Stimulated activated CD8-positive, alpha-beta memory T cell treated with anti-CD3 and anti-CD28 coated beads, Interleukin-12 subunit alpha, Interleukin-12 subunit beta, amount 100 ng/mL, for 24 hours (primary cell): ENCODE measurements around the gene ZFP57.

Experiments
- DNase-seq: peaks from one replicate; pipeline ENCODE4 v3.0.0-alpha.2; 2020; ENCODE audit errors: extremely low read depth

The ZFP57 gene

GRCh38 chr6:29656157-29656556 lies 24.8 kb downstream of the ZFP57 start:
- no peak for DNase-seq

- DNase-seq, result no peak
Measured at GRCh38 chr6:29655658-29656057, 25.3 kb downstream of the ZFP57 start.

GRCh38 chr6:29653452-29654038 lies 27.4 kb downstream of the ZFP57 start:
- no peak for DNase-seq

GRCh38 chr6:29652198-29652584 lies 28.8 kb downstream of the ZFP57 start:
- no peak for DNase-seq

GRCh38 chr6:29651413-29652197 lies 29.3 kb downstream of the ZFP57 start:
- no peak for DNase-seq

GRCh38 chr6:29649701-29650673 lies 31.0 kb downstream of the ZFP57 start:
- DNase-seq, result peak; percentile 93

GRCh38 chr6:29647927-29648642 lies 32.9 kb downstream of the ZFP57 start:
- no peak for DNase-seq

- no peak for DNase-seq
Measured at GRCh38 chr6:29641430-29642148, 39.4 kb downstream of the ZFP57 start.

- no peak for DNase-seq
Measured at GRCh38 chr6:29637247-29637646, 43.7 kb downstream of the ZFP57 start.

GRCh38 chr6:29633534-29633905 lies 47.4 kb downstream of the ZFP57 start:
- no peak for DNase-seq

- peak; percentile 37 for DNase-seq
Measured at GRCh38 chr6:29632789-29633533, 48.0 kb downstream of the ZFP57 start, which contains the start of gene GABBR1. TSS of gene GABBR1 (minus strand) at chr6:29633183. CDS start at chr6:29632385, 798 bp downstream.

GRCh38 chr6:29631860-29632731 lies 48.9 kb downstream of the ZFP57 start:
- DNase-seq, result no peak

- DNase-seq, result no peak
Measured at GRCh38 chr6:29631209-29631810, 49.6 kb downstream of the ZFP57 start.

GRCh38 chr6:29630315-29630714 lies 50.6 kb downstream of the ZFP57 start:
- DNase-seq, result no peak

- no peak for DNase-seq
Measured at GRCh38 chr6:29629571-29629970, 51.4 kb downstream of the ZFP57 start.

GRCh38 chr6:29628419-29629281 lies 52.3 kb downstream of the ZFP57 start:
- DNase-seq, result peak; percentile 21

GRCh38 chr6:29627755-29628418 lies 53.1 kb downstream of the ZFP57 start:
- peak; percentile 21 for DNase-seq
